ENCODE data around the gene FAM118A.

- TF ChIP-seq, protein P1, sequence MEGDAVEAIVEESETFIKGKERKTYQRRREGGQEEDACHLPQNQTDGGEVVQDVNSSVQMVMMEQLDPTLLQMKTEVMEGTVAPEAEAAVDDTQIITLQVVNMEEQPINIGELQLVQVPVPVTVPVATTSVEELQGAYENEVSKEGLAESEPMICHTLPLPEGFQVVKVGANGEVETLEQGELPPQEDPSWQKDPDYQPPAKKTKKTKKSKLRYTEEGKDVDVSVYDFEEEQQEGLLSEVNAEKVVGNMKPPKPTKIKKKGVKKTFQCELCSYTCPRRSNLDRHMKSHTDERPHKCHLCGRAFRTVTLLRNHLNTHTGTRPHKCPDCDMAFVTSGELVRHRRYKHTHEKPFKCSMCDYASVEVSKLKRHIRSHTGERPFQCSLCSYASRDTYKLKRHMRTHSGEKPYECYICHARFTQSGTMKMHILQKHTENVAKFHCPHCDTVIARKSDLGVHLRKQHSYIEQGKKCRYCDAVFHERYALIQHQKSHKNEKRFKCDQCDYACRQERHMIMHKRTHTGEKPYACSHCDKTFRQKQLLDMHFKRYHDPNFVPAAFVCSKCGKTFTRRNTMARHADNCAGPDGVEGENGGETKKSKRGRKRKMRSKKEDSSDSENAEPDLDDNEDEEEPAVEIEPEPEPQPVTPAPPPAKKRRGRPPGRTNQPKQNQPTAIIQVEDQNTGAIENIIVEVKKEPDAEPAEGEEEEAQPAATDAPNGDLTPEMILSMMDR (IDR thresholded peaks at IDR 0.05), result no peak
- TF ChIP-seq POLR2A (IDR thresholded peaks at IDR 0.05) (no peak), POLR2AphosphoS5 (IDR thresholded peaks at IDR 0.05) (no peak)
These were observed 13.0 kb upstream of the FAM118A start for GRCh38 chr22:45296628-45297297.

Data from stomach (tissue), 4 donors.